GM18508 (cell line): ENCODE data around the gene FAM3B.
"Not testable (repeated sequence)": the region's sequence is repeated elsewhere in the genome, so short reads cannot be mapped to it uniquely, and the experiment has no call there.

Experiments
- ATAC-seq: cut with Tn5 transposase; IDR thresholded peaks from one replicate; pipeline ENCODE4 v1.9.1; 2021; ENCODE audit warnings: moderate number of reproducible peaks; ENCODE audit not compliant: insufficient read depth, unreplicated experiment

FAM3B gene

GRCh38 chr21:41316200-41317062 is at the start of gene FAM3B:
Gene FAM3B, plus strand, starts transcription at chr21:41316801. Its CDS starts 79 bp downstream, at chr21:41316880.
- no peak for ATAC-seq

GRCh38 chr21:41267346-41267745 is 49.3 kb upstream of the FAM3B start:
- ATAC-seq: no peak

- no peak for ATAC-seq
Measured at GRCh38 chr21:41269535-41269934, 47.1 kb upstream of the FAM3B start.

- no peak for ATAC-seq
Measured at GRCh38 chr21:41277196-41277595, 39.4 kb upstream of the FAM3B start.

GRCh38 chr21:41277846-41278245 is 38.8 kb upstream of the FAM3B start:
- no peak for ATAC-seq

GRCh38 chr21:41280115-41280919 is 36.3 kb upstream of the FAM3B start:
- ATAC-seq: no peak

GRCh38 chr21:41282412-41282811 is 34.2 kb upstream of the FAM3B start:
- ATAC-seq: no peak

- no peak for ATAC-seq
Measured at GRCh38 chr21:41283211-41283818, 33.3 kb upstream of the FAM3B start.

- ATAC-seq: no peak
Measured at GRCh38 chr21:41289431-41289830, 27.2 kb upstream of the FAM3B start.

- ATAC-seq: no peak
Measured at GRCh38 chr21:41290106-41290799, 26.3 kb upstream of the FAM3B start.

- no peak for ATAC-seq
Measured at GRCh38 chr21:41294548-41295231, 21.9 kb upstream of the FAM3B start.

- ATAC-seq: no peak
Measured at GRCh38 chr21:41295721-41296254, 20.8 kb upstream of the FAM3B start.

- ATAC-seq: no peak
Measured at GRCh38 chr21:41302976-41303375, 13.6 kb upstream of the FAM3B start.

- ATAC-seq: no peak
Measured at GRCh38 chr21:41304068-41304720, 12.4 kb upstream of the FAM3B start.

- no peak for ATAC-seq
Measured at GRCh38 chr21:41307219-41307618, 9.4 kb upstream of the FAM3B start.

GRCh38 chr21:41313285-41314164 is 3.1 kb upstream of the FAM3B start:
- ATAC-seq: not testable (repeated sequence)

GRCh38 chr21:41315726-41316125 is 875 bp upstream of the FAM3B start:
- ATAC-seq: no peak

GRCh38 chr21:41317063-41317392 is 427 bp downstream of the FAM3B start:
- no peak for ATAC-seq
